HCT116 (cell line): ENCODE measurements around the gene MORN5.

Experiments
- CEBPB ChIP-seq: IDR thresholded peaks from 2 replicates; pipeline ENCODE4 v1.6.1; 2012; ENCODE audit warnings: low read depth
- EZH2 ChIP-seq: fragments of 200-600 bp; sonication (generic); IDR thresholded peaks from 2 replicates; pipeline ENCODE4 v1.6.1; 2017; ENCODE audit warnings: antibody characterized with exemption, mixed run types
- FOSL1 ChIP-seq: IDR thresholded peaks from 2 replicates; pipeline ENCODE4 v1.6.1; 2012; ENCODE audit warnings: low read depth
- POLR2A ChIP-seq: IDR thresholded peaks from 2 replicates; pipeline ENCODE4 v1.7.0; 2011; ENCODE audit warnings: borderline replicate concordance; ENCODE audit not compliant: insufficient read depth, insufficient read length; ENCODE audit errors: extremely low read depth
- POLR2AphosphoS5 ChIP-seq: IDR thresholded peaks from 2 replicates; pipeline ENCODE4 v1.6.1; 2011; ENCODE audit warnings: mild to moderate bottlenecking, low read depth, low read length, moderate library complexity
- SP1 ChIP-seq: IDR thresholded peaks from 2 replicates; pipeline ENCODE4 v1.6.1; 2012; ENCODE audit warnings: low read depth
- SRF ChIP-seq: IDR thresholded peaks from 2 replicates; pipeline ENCODE4 v1.6.1; 2012; ENCODE audit warnings: low read depth
- TCF7L2 ChIP-seq: IDR thresholded peaks from 2 replicates; pipeline ENCODE4 v1.7.0; 2011; ENCODE audit warnings: borderline replicate concordance, inconsistent platforms; ENCODE audit not compliant: insufficient read depth, insufficient read length; ENCODE audit errors: extremely low read depth
- YY1 ChIP-seq: IDR thresholded peaks from 2 replicates; pipeline ENCODE4 v1.6.1; 2011; ENCODE audit warnings: low read length, low read depth, moderate library complexity, mild to moderate bottlenecking; ENCODE audit not compliant: insufficient replicate concordance; ENCODE audit errors: extremely low read depth
- ZFX ChIP-seq: fragments of 450-650 bp; IDR thresholded peaks from 2 replicates; pipeline ENCODE4 v1.6.1; 2017
- TF ChIP-seq, protein P1 (sequence below), 3 experiments: fragments of 200-600 bp in 1 of 3; sonication (generic) in 1 of 3; IDR thresholded peaks in 2 of 3; conservative IDR thresholded peaks in 1 of 3; 2 replicates each; pipeline ENCODE4 v1.5.1; 2012 to 2017; ENCODE audit warnings: low read depth in 2 of 3, low read length in 2 of 3, antibody characterized with exemption in 1 of 3, borderline replicate concordance in 1 of 3, control low read depth in 1 of 3, mild to moderate bottlenecking in 1 of 3, mixed read lengths in 1 of 3, mixed run types in 1 of 3, moderate library complexity in 1 of 3; ENCODE audit not compliant: insufficient read depth in 1 of 3
- TF ChIP-seq, protein P2 (sequence below): IDR thresholded peaks from 2 replicates; pipeline ENCODE4 v1.6.1; 2012

DNA sequence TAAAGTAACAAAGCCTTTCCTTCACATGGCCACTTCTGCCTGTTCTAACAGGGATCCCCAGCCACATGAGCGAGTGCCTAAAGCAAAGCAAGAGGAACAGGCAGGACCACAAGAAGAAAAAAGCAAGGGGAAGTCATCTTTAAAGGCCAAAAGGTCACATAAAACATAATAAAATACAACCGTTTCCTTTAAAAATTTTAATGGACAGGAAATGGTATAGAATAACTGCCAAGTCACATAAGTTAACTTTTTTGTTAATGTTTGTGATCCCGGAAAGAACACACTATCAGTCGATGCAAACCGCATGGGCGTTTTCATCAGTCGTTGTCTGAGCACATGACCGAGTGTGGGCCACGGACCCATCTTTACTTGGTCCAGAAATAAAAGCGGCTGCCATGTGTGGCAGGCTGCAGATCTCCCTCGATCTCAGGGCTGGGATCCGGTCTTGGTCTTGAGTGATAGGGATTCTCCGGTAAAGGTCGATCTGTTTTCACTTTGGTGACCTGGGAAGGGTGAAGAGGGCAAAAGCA is 15.8 kb upstream of the MORN5 start:
- TF ChIP-seq POLR2AphosphoS5 = no peak
- TF ChIP-seq, protein P1, sequence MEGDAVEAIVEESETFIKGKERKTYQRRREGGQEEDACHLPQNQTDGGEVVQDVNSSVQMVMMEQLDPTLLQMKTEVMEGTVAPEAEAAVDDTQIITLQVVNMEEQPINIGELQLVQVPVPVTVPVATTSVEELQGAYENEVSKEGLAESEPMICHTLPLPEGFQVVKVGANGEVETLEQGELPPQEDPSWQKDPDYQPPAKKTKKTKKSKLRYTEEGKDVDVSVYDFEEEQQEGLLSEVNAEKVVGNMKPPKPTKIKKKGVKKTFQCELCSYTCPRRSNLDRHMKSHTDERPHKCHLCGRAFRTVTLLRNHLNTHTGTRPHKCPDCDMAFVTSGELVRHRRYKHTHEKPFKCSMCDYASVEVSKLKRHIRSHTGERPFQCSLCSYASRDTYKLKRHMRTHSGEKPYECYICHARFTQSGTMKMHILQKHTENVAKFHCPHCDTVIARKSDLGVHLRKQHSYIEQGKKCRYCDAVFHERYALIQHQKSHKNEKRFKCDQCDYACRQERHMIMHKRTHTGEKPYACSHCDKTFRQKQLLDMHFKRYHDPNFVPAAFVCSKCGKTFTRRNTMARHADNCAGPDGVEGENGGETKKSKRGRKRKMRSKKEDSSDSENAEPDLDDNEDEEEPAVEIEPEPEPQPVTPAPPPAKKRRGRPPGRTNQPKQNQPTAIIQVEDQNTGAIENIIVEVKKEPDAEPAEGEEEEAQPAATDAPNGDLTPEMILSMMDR (IDR thresholded peaks at IDR 0.05 in 2 of 3, conservative IDR thresholded peaks at IDR 0.05 in 1 of 3; ENCODE audit: borderline replicate concordance in 1 of 3, insufficient read depth in 1 of 3, low read depth in 2 of 3, low read length in 2 of 3) = no peak
- TF ChIP-seq CEBPB = no peak
- no peak for TF ChIP-seq YY1
- no peak for TF ChIP-seq TCF7L2
- TF ChIP-seq, protein P2, sequence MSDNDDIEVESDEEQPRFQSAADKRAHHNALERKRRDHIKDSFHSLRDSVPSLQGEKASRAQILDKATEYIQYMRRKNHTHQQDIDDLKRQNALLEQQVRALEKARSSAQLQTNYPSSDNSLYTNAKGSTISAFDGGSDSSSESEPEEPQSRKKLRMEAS = no peak
- TF ChIP-seq POLR2A = no peak
- TF ChIP-seq SRF = no peak
- TF ChIP-seq EZH2 = no peak
- no peak for TF ChIP-seq ZFX
- TF ChIP-seq SP1 = no peak
- no peak for TF ChIP-seq FOSL1
